ENCODE data around the gene GALE.

Gene GALE

GRCh38 chr1:23751050-23751814 is 49.3 kb downstream of the GALE start:
- peak; percentile 55 for DNase-seq (ENCODE audit: low spot score)

- DNase-seq (ENCODE audit: low spot score): no peak
Measured at GRCh38 chr1:23748016-23748415, 52.5 kb downstream of the GALE start.
